ENCODE results near the gene UST. TPM values are rescaled to one million over a fixed set of nuclear protein-coding genes. Genes with fewer than 3 reads are reported as not detected.

UST gene
- total and polyA plus RNA-seq, 2 of the 8 experiments (the other 6 are each of a cell fraction or from before 2014, with no cell fraction given), result 13.5 to 34.5 TPM

DNA sequence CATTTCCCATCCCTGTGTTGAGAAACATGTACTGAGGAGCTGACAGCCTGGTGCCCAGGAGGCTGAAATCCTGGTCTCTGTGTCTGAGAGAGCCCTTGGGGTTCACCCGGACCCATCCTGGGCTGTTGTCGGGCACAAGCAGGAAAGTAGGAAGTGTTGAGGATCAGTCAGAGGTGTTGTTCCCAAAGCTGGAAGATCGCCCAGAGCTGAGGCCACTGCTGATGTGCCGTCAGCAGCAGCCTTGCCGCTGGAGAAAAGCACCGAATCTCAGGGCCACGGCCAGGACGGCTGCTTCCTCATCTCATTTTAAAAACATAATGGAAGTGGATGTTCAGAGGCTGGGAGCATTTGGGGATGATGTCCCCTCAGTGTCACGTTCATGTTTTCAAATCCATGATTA, 218.5 kb downstream of the UST start (continued):
- TF ChIP-seq, protein P1, sequence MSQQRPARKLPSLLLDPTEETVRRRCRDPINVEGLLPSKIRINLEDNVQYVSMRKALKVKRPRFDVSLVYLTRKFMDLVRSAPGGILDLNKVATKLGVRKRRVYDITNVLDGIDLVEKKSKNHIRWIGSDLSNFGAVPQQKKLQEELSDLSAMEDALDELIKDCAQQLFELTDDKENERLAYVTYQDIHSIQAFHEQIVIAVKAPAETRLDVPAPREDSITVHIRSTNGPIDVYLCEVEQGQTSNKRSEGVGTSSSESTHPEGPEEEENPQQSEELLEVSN (IDR thresholded peaks at IDR 0.05), result no peak
- TF ChIP-seq JUN (IDR thresholded peaks at IDR 0.05; ENCODE audit: low read depth, low read length), result no peak
- TF ChIP-seq RXRA (IDR thresholded peaks at IDR 0.05; ENCODE audit: insufficient read depth, low read depth, low read length), result no peak

Measured in H1 (cell line).